KOPT-K1 (cell line): ENCODE measurements around the gene CHST9.
"Not testable (repeated sequence)": the region's sequence is repeated elsewhere in the genome, so short reads cannot be mapped to it uniquely, and the experiment has no call there.

ENCODE experiments used
- H3K27ac ChIP-seq: fragments of 200-600 bp; sonication (generic); 2 replicates; pipeline ENCODE4 v1.5.1; 2016; ENCODE audit warnings: antibody characterized with exemption, mild to moderate bottlenecking, low read depth, low read length; ENCODE audit not compliant: poor library complexity, severe bottlenecking
- H3K36me3 ChIP-seq: fragments of 200-600 bp; sonication (generic); 2 replicates; pipeline ENCODE4 v1.5.1; 2017; ENCODE audit warnings: antibody characterized with exemption, mild to moderate bottlenecking, low read length, moderate library complexity; ENCODE audit not compliant: insufficient read depth
- H3K9me3 ChIP-seq: fragments of 200-600 bp; sonication (generic); 2 replicates; pipeline ENCODE4 v1.5.1; 2017; ENCODE audit warnings: antibody characterized with exemption, low read length, mild to moderate bottlenecking; ENCODE audit not compliant: insufficient read depth, poor library complexity, severe bottlenecking

Gene CHST9

GRCh38 chr18:26976206-26976605 is 208.9 kb downstream of the CHST9 start:
- H3K27ac ChIP-seq: no peak overlapping the region
- H3K36me3 ChIP-seq: no peaks in the 10 kb centered on the region

GRCh38 chr18:26972549-26972948 is 212.6 kb downstream of the CHST9 start:
- H3K9me3 ChIP-seq, H3K36me3 ChIP-seq, H3K27ac ChIP-seq: not testable (repeated sequence)

More at GRCh38 chr18:26976206-26976605, 208.9 kb downstream of the CHST9 start:
- H3K9me3 ChIP-seq: no peaks in the 10 kb centered on the region

GRCh38 chr18:26971409-26971808 is 213.7 kb downstream of the CHST9 start:
- Histone ChIP-seq H3K27ac (no peak overlapping the region), H3K36me3 (no peaks in the 10 kb centered on the region), H3K9me3 (no peaks in the 10 kb centered on the region)

- Histone ChIP-seq H3K9me3 (no peaks in the 10 kb centered on the region), H3K27ac (no peak overlapping the region), H3K36me3 (no peaks in the 10 kb centered on the region)
Observed at GRCh38 chr18:26970637-26971036, 214.5 kb downstream of the CHST9 start.

- H3K27ac ChIP-seq: no peak overlapping the region
- H3K9me3 ChIP-seq: no peaks in the 10 kb centered on the region
- no peaks in the 10 kb centered on the region for H3K36me3 ChIP-seq
Observed at GRCh38 chr18:26965206-26965605, 219.9 kb downstream of the CHST9 start.

- H3K27ac ChIP-seq: no peak overlapping the region
- H3K36me3 ChIP-seq: no peaks in the 10 kb centered on the region
- no peaks in the 10 kb centered on the region for H3K9me3 ChIP-seq
Observed at GRCh38 chr18:26963292-26963691, 221.8 kb downstream of the CHST9 start.

GRCh38 chr18:26961839-26962238 is 223.3 kb downstream of the CHST9 start:
- no peaks in the 10 kb centered on the region for H3K36me3 ChIP-seq
- H3K9me3 ChIP-seq: no peaks in the 10 kb centered on the region
- H3K27ac ChIP-seq: no peak overlapping the region

- Histone ChIP-seq H3K36me3 (no peaks in the 10 kb centered on the region), H3K9me3 (no peaks in the 10 kb centered on the region), H3K27ac (no peak overlapping the region)
Observed at GRCh38 chr18:26960911-26961310, 224.2 kb downstream of the CHST9 start.

- H3K36me3 ChIP-seq: no peaks in the 10 kb centered on the region
- H3K9me3 ChIP-seq: no peaks in the 10 kb centered on the region
- H3K27ac ChIP-seq: no peak overlapping the region
Observed at GRCh38 chr18:26956863-26957262, 228.2 kb downstream of the CHST9 start.

- Histone ChIP-seq H3K36me3 (no peaks in the 10 kb centered on the region), H3K27ac (no peak overlapping the region), H3K9me3 (no peaks in the 10 kb centered on the region)
Observed at GRCh38 chr18:26948703-26949102, 236.4 kb downstream of the CHST9 start.

GRCh38 chr18:26943906-26944305 is 241.2 kb downstream of the CHST9 start:
- no peaks in the 10 kb centered on the region for H3K36me3 ChIP-seq
- no peak overlapping the region for H3K27ac ChIP-seq
- H3K9me3 ChIP-seq: no peaks in the 10 kb centered on the region

- Histone ChIP-seq H3K9me3 (no peaks in the 10 kb centered on the region), H3K27ac (no peak overlapping the region), H3K36me3 (no peaks in the 10 kb centered on the region)
Observed at GRCh38 chr18:26941584-26941983, 243.5 kb downstream of the CHST9 start.

GRCh38 chr18:26940744-26941398 is 244.2 kb downstream of the CHST9 start:
- Histone ChIP-seq H3K36me3 (no peaks in the 10 kb centered on the region), H3K27ac (no peak overlapping the region), H3K9me3 (no peaks in the 10 kb centered on the region)

GRCh38 chr18:26931659-26932058 is 253.4 kb downstream of the CHST9 start:
- H3K36me3 ChIP-seq: no peaks in the 10 kb centered on the region
- H3K9me3 ChIP-seq: no peaks in the 10 kb centered on the region
- H3K27ac ChIP-seq: no peak overlapping the region

GRCh38 chr18:26930630-26931029 is 254.5 kb downstream of the CHST9 start:
- Histone ChIP-seq H3K9me3 (no peaks in the 10 kb centered on the region), H3K36me3 (no peaks in the 10 kb centered on the region), H3K27ac (no peak overlapping the region)

GRCh38 chr18:26928670-26929313 is 256.3 kb downstream of the CHST9 start:
- no peak overlapping the region for H3K27ac ChIP-seq
- no peaks in the 10 kb centered on the region for H3K36me3 ChIP-seq
- no peaks in the 10 kb centered on the region for H3K9me3 ChIP-seq
